NCI-H2227 treated with DMSO at 0.1 percent for 48 hours (cell line): ENCODE measurements around the gene KCNA1.

Experiments used
- DNase-seq: peaks from one replicate; lab custom pipeline; 2025; lab: John Stamatoyannopoulos, UW

Gene KCNA1

DNA sequence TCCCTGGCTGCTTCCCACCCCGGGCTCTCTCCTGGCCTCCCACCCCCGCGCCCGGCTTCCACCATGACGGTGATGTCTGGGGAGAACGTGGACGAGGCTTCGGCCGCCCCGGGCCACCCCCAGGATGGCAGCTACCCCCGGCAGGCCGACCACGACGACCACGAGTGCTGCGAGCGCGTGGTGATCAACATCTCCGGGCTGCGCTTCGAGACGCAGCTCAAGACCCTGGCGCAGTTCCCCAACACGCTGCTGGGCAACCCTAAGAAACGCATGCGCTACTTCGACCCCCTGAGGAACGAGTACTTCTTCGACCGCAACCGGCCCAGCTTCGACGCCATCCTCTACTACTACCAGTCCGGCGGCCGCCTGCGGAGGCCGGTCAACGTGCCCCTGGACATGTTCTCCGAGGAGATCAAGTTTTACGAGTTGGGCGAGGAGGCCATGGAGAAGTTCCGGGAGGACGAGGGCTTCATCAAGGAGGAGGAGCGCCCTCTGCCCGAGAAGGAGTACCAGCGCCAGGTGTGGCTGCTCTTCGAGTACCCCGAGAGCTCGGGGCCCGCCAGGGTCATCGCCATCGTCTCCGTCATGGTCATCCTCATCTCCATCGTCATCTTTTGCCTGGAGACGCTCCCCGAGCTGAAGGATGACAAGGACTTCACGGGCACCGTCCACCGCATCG lies 1.8 kb downstream of the KCNA1 start:
- DNase-seq, result no peak

GRCh38 chr12:4914720-4915119 lies 5.0 kb downstream of the KCNA1 start:
- no peak for DNase-seq

DNA sequence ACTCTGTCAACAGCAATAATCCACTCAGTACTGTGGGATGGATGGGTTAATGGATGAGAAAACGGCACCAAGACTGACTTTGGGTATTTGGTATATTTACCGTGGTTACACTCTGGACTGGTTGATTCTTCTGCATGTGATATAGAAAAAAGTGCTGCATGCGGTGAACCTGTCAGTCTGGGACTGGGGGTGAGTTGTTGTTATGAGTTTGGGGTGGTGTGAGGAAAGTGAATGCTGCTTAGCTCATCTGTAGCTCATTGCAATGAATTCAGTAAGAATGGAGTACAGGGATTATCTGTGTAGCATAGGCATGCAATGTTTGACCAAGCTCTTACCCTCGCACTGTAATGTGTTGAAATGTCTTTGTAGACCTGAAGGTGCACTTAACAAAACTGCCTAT lies 6.0 kb downstream of the KCNA1 start:
- no peak for DNase-seq

DNA sequence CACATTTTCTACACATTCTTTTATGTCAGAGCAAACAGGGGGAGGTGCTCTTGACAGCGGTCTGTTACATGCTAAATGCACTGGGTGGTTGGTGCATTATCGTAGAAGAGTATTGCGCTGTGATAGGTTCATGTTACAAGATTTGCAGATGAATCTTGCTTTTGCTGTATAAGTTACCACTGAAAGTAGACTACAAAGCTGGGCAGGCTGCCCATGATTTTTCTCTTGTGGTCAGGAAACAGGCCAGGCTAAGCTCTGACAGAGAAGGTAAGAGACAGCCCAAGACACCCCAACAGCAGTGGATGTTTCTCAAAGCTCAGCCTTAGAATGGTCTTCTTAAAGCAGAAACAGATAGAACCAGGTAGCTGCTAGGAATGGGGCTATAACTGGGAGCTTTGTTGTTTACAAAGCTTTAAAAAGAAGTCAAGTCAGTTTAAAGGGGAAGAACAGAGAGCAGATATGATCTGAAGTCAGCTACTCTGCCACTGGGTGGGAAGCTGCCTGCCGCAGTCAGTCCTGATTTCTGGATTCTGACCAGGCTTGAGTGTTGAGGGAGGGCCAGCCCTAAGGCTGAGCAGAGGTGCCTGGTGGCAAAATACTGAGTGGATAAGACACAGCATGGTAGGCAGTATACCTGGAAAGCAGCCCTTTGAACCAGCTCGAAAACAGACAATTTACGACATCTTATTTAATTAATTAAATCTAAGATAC lies 9.4 kb downstream of the KCNA1 start:
- no peak for DNase-seq

DNA sequence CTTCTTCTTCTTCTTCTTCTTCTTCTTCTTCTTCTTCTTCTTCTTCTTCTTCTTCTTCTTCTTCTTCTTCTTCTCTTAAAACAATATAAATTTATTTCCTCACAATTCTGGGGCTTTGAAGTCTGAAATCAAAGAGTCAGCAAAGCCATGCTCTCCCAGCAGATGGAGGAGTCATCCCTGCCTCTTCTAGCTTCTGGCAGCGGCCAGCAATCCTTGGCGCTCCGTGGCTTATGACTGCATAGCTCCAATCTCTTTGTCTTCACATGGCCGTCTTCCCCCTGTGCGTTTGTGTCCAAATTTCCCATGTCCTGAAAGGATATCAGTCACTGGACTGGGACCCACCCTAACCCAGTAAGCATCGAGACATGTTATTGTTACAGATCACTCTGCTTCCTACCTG lies 22.9 kb downstream of the KCNA1 start:
- DNase-seq, result no peak

DNA sequence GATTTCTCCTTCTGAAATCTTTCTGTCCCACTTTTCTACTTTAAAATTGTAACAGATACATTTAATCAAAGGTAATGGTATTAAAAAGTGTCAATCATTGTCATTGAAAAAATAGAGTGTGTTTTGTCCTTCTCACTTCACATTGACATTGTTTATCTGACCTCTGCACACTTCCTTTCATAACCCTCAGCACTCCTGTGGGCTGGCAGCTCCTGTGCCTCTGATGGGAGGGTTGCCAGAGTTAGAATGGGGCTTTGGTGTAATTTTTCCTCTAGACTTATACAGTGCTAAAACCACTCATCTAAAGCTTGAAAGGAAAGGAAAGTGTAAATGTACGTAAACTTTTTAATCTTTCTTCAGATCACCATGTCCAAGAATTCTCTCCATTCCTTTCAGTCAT lies 23.7 kb downstream of the KCNA1 start:
- DNase-seq, result no peak

GRCh38 chr12:4934407-4935035 lies 24.8 kb downstream of the KCNA1 start:
- DNase-seq, result no peak

DNA sequence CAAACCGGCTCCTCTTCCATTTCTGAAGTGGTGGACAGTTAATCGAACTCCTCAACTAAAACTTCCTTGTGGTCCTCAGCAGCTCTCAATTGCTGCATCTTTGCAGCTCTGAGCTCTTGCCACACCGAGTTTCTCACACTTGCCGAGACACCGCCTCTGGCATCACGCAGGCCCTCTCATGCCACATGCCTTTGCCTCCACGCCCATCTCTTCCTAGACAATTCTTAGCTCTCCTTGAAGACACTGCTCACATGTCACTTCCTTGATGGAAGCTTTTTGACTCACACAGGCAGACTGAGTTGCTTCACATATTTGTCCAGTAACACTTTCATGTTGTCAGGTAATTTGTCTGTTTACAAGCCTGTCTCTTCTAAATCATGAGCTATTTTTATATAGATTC lies 29.2 kb downstream of the KCNA1 start:
- DNase-seq, result no peak

DNA sequence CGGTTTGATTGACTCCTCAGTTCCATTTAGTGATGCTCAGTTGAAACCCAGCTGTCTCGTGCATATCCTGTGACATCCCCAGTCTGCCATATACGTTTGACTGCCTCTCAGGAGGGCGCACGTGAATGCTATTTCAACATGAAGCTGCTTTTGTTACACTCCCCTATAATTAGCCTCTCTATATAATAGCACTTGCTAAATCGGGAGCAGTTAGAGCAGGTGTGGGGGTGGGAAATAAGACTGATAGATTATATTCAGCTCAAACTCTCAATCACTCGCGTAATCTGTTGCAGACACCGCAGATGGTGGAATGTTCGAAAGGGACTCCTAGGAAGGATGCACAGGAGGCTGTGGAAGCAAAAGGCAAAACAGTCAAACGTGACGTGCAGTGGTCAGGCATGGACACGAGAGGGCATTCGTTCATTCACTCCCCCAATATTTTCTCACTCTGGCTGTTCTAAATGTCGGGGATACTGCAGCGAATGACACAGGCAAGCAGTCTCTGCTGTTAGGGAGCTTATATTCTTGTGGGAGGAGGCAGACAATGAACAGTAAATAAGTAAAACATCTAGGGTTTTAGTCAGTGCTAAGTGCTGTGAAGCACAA lies 29.8 kb downstream of the KCNA1 start:
- DNase-seq, result peak; percentile 91

DNA sequence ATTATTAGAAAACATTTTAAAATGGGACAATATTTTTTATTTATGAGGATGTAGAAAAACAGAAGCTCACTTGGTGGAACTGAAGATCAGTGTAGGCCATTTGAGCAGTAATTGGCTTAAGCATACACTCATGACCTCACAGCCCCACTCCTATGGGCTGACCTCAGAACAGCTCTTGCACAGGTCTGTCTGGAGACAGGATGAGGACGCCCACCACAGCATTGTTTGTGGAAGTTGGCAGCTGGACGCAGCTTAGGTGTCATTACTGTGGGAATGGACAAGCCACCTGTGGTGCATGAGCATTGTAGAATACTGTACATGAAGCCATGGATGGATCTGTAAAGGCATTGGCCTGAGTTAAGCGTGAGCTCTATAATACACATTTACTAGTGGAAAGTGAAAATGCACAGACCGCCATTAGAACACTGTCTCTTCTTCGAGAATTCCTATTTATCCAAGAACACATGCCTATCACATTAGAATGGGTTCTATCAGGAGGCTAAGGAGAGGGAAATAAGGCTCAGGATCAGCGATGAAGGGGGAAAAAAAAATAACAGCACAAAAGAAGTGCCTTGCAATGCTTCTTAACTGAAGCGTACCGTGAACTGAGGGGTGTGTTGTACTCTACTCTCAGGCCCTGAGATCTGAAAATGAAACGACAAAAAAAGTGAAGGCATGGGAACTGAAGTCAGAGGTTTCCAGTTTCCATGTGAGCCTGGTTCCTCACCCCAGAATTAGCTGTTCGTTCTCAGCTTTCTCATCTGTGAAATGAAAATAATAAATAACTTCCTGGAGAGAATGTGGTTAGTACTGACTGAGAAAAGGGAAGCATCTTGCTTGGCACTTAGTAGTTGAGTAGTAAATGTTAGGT lies 33.6 kb downstream of the KCNA1 start:
- no peak for DNase-seq

DNA sequence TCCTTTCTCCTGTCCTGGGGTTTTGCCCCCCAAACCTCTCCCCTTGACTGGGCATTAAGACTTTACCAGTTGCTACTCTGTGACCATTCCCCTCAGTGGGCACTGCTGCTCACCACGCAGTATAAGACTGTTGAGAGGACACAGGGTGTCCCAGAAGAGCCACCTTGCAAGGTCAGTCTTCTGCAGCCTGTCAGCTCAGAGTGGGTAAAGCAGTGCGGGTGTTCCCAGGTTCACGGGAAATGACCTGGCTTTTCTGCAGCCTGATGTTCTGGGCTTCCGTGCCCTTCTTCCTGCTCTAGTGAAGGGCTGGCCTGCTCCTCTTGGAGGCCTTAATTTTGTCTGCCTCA lies 34.2 kb downstream of the KCNA1 start:
- DNase-seq, result no peak

DNA sequence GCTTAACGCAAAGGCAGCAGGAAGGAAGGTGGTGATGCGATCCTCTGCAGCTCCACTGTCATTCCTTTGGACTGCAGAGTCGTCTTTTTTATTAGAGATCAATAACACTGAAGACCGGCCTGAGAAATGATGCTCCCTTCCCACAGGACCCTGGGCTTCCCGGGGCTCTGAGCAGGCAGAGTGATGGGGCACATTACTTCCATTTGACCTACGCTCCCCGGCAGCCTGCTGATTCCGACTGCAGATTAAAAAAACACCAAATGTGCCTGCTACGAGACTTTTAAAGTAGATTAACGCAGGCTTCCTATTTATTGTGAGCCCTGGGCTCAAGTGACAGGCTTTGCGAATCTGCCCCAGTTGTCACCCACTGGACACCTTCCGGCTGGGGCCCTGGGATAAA lies 37.5 kb downstream of the KCNA1 start:
- no peak for DNase-seq

GRCh38 chr12:4951083-4951482 lies 41.4 kb downstream of the KCNA1 start:
- no peak for DNase-seq

GRCh38 chr12:4951601-4952000 lies 41.9 kb downstream of the KCNA1 start:
- no peak for DNase-seq

- no peak for DNase-seq
Observed at GRCh38 chr12:4954621-4955354, 45.1 kb downstream of the KCNA1 start.

- no peak for DNase-seq
Observed at GRCh38 chr12:4956054-4956453, 46.3 kb downstream of the KCNA1 start.

DNA sequence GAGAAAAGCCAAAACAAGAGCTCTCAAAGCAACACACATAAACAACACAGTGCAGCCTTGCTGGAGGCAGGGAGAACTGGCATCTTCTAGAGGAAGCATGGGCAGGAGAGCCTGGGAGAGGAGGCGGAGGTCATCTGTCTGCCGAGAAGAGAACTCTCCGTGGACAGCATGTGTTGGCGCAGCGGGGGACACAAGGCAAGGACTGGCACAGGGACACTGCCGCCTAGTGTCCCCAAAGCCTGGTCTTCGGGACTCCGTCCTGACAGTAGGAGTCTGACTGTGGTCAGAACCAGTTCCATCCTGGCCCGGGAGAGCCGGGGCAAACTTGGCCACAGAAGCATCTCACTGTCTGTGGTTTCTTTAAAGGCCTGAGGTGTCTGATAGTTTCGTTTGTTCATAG lies 47.3 kb downstream of the KCNA1 start:
- DNase-seq, result no peak

DNA sequence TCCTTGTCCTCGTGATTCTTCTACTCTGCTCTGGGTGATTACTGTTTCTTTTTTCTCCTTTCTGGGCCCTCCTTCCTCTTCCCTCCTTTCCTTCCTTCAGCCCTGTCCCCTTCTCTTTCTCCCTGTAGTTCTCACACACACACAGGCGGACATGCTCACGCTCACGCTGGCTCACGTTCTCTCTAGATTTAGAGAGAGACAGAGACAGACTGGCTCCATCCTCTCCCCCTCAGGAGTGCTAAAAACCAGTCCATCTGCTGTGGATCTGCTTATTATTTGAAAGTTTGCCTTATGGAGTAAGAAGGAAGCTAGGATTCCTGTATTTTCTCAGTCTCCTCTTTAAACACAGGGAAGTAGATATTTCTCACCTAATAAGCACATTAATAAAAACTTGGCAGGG lies 48.1 kb downstream of the KCNA1 start:
- DNase-seq, result no peak

DNA sequence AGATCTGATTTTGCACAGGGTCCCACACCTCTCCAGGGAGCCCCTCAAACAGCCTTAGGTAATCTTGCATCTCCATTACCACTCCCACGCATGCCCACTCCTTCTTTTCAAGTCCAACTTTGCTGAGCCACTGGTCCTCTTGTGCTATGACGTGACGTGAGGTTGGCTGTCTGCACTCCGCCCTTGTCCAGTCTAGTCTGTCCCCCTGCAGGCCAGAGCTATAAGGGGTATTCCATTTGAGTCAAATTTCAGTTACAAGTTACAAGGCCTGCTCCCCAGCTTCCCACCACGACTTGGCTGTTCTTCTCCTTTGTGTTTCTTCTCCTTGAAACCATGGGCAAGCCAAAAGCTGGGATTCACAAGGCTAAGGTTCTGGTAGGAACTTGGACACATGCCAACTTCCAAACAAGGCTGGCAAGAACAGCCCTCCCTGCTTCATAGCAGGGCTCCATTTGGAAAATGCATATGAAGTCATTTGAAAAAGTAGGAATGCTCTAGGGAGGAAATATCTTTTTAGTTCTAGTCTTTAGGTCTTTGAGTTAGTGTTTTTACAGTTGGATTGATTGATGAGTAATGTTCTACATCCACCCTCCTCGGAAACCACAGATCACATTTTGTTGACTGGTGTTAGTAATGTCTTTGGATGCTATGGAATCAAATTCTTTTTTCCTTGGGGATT lies 49.1 kb downstream of the KCNA1 start:
- no peak for DNase-seq

- DNase-seq, result no peak
Observed at GRCh38 chr12:4959381-4959780, 49.7 kb downstream of the KCNA1 start.

GRCh38 chr12:4960030-4960429 lies 50.3 kb downstream of the KCNA1 start:
- peak; percentile 40 for DNase-seq
